HepG2 (cell line): Measurements from ENCODE around the gene NOL4L. TPM values are rescaled to one million over a fixed set of nuclear protein-coding genes. Genes with fewer than 3 reads are reported as not detected.

Source experiments
- ARID4A ChIP-seq: sonication (generic); formaldehyde crosslinking; IDR thresholded peaks from 2 replicates; pipeline ENCODE4 v1.5.0; 2020; ENCODE audit warnings: mild to moderate bottlenecking, missing genetic modification reagents, borderline replicate concordance
- ELF1 ChIP-seq: sonication (generic); formaldehyde crosslinking; IDR thresholded peaks from 2 replicates; pipeline ENCODE4 v1.4.0; 2020; ENCODE audit warnings: missing genetic modification reagents
- HHEX ChIP-seq: IDR thresholded peaks from 2 replicates; pipeline ENCODE4 v1.6.1; 2016; ENCODE audit warnings: control low read depth
- KLF16 ChIP-seq, 2 experiments: sonication (generic) in 1 of 2; formaldehyde crosslinking in 1 of 2; IDR thresholded peaks; 2 replicates each; pipeline versions ENCODE4 v1.6.1 to v1.8.0; 2016 to 2023; ENCODE audit warnings: missing genetic modification reagents in 2 of 2, missing compliant biosample characterization in 1 of 2
- LBX2 ChIP-seq: sonication (generic); formaldehyde crosslinking; IDR thresholded peaks from 2 replicates; pipeline ENCODE4 v1.5.0; 2020; ENCODE audit warnings: missing genetic modification reagents, mild to moderate bottlenecking, borderline replicate concordance
- MIER2 ChIP-seq: IDR thresholded peaks from 2 replicates; pipeline ENCODE4 v1.6.1; 2016; ENCODE audit warnings: missing biosample characterization, missing genetic modification reagents
- POLR2AphosphoS5 ChIP-seq: IDR thresholded peaks from 2 replicates; pipeline ENCODE4 v1.6.1; 2012; ENCODE audit warnings: low read depth, low read length
- PPARG ChIP-seq: conservative IDR thresholded peaks from 2 replicates; pipeline ENCODE4 v1.6.1; 2016; ENCODE audit warnings: missing biosample characterization, missing genetic modification reagents
- ZFP1 ChIP-seq: IDR thresholded peaks from 2 replicates; pipeline ENCODE4 v1.6.1; 2016
- ZHX2 ChIP-seq, 2 experiments: sonication (generic) in 1 of 2; formaldehyde crosslinking in 1 of 2; IDR thresholded peaks; 2 replicates each; pipeline versions ENCODE4 v1.6.1 to v1.9.0; 2014 to 2022; ENCODE audit warnings: antibody characterized with exemption in 1 of 2, borderline replicate concordance in 1 of 2, inconsistent platforms in 1 of 2, low read depth in 1 of 2, missing genetic modification reagents in 1 of 2
- ZNF362 ChIP-seq: sonication (generic); formaldehyde crosslinking; IDR thresholded peaks from 2 replicates; pipeline ENCODE4 v1.4.0; 2020; ENCODE audit warnings: missing genetic modification reagents, mild to moderate bottlenecking, borderline replicate concordance
- ZNF446 ChIP-seq: sonication (generic); formaldehyde crosslinking; IDR thresholded peaks from 2 replicates; pipeline ENCODE4 v1.5.0; 2020; ENCODE audit warnings: mild to moderate bottlenecking, missing genetic modification reagents
- ZNF724P ChIP-seq: sonication (generic); formaldehyde crosslinking; IDR thresholded peaks from 2 replicates; pipeline ENCODE4 v1.8.0; 2022; ENCODE audit warnings: missing genetic modification reagents, borderline replicate concordance
- polyA plus RNA-seq, 8 experiments: library from polyadenylated mRNA; depleted of rRNA in 3 of 8; stranded (reverse) in 7 of 8; unstranded in 1 of 8; fragments of >200 nt; fragmentation: Illumina TruSeq in 4 of 8; extraction: Trizol in 4 of 8; gene quantifications; 2 replicates each; pipeline versions ENCODE4 v1.2.1 to v1.2.3, GENCODE V29; 2011 to 2016; ENCODE audit warnings: low read depth in 4 of 8, missing spikeins in 1 of 8, mixed read lengths in 1 of 8; ENCODE audit not compliant: insufficient read depth in 1 of 8
- total RNA-seq, 5 experiments: library from RNA; depleted of rRNA; stranded (reverse); fragments of >200 nt; fragmentation: Illumina TruSeq; extraction: Trizol; gene quantifications; 2 replicates each; pipeline ENCODE4 v1.2.3, GENCODE V29; 2016; ENCODE audit warnings: low read depth in 1 of 5

Gene NOL4L
- total and polyA plus RNA-seq, 2 of the 13 experiments (the other 11 are each of a cell fraction or from before 2014, with no cell fraction given) = 16.6 to 35.4 TPM

- TF ChIP-seq ZHX2 (IDR thresholded peaks at IDR 0.05; ENCODE audit: low read depth) (no peak), ZHX2 (CRISPR knock-in tag; IDR thresholded peaks at IDR 0.05; ENCODE audit: borderline replicate concordance) (0 out of 2 replicates have a peak, but pooled peaks have one; percentile 19), PPARG (CRISPR knock-in tag) (0 out of 2 replicates have a peak, but pooled peaks have one; percentile 35), ZNF724P (CRISPR knock-in tag) (0 out of 2 replicates have a peak, but pooled peaks have one; percentile 10), MIER2 (CRISPR knock-in tag) (0 out of 2 replicates have a peak, but pooled peaks have one; percentile 15), ARID4A (CRISPR knock-in tag) (peak; percentile 63; the same call in 1 of the 2 replicates), ELF1 (CRISPR knock-in tag) (peak; percentile 38; the same call in 1 of the 2 replicates), POLR2AphosphoS5 (peak; percentile 33), ZFP1 (0 out of 2 replicates have a peak, but pooled peaks have one; percentile 39), KLF16 (CRISPR knock-in tag; IDR thresholded peaks at IDR 0.05) (peak in 1 of 2 experiments; percentile 75; a peak in 2 of 4 replicates), HHEX (no peak), ZNF362 (CRISPR knock-in tag) (peak; percentile 32; the same call in 1 of the 2 replicates), LBX2 (CRISPR knock-in tag) (peak; percentile 63; the same call in 1 of the 2 replicates), ZNF446 (CRISPR knock-in tag) (peak; percentile 77)
Observed at GRCh38 chr20:32483351-32484224, 101.5 kb downstream of the NOL4L start (continued).
